ENCODE results near the gene ZNF236. TPM values are rescaled to one million over a fixed set of nuclear protein-coding genes. Genes with fewer than 3 reads are reported as not detected.
"Not testable (repeated sequence)": the region's sequence is repeated elsewhere in the genome, so short reads cannot be mapped to it uniquely, and the experiment has no call there.

The ZNF236 gene
- total RNA-seq, 1 donor from 2014 or later: 27.4 TPM

DNA sequence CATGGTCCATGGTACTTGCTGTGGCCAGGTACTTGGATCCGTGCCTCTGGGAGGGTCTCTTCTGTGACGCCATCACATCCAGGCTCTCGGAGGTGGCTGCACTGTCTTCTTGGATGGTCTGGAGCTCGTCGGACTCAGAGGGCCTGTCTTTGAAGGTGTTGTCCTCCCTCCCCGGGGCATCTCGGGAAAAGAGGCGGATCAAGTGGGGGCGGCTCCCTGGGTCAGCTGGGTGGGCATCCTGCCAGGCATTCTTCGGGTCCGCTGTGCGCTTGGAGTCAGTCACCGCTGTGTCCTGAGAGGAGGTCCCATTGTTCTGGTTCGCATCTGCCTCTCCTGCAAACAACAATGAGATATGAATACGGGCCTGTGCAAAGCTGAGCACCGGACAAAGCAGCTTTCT lies 194.6 kb downstream of the ZNF236 start:
- no peak for ATAC-seq (ENCODE audit: low read depth)
- Mint-ChIP-seq H3K4me1 (peaks cover 6% of the 10 kb centered on the region), H3K9me3 (no peaks in the 10 kb centered on the region), H3K27me3 (no peaks in the 10 kb centered on the region), H3K27ac (no peak overlapping the region), H3K4me3 (no peak overlapping the region), H3K36me3 (ENCODE audit: low read depth) (peaks cover 80% of the 10 kb centered on the region)
- DNase-seq: no peak
- intact Hi-C loops (cut with micrococcal nuclease): no loop called here
- POLR2A ChIA-PET: no interaction called here
- CTCF ChIA-PET: interaction anchor here (0.6 kb wide), 1 partner anchor 63 kb away, joined by 3 read pairs; no protein-coding TSS in a partner anchor
- TF ChIP-seq, protein P1, sequence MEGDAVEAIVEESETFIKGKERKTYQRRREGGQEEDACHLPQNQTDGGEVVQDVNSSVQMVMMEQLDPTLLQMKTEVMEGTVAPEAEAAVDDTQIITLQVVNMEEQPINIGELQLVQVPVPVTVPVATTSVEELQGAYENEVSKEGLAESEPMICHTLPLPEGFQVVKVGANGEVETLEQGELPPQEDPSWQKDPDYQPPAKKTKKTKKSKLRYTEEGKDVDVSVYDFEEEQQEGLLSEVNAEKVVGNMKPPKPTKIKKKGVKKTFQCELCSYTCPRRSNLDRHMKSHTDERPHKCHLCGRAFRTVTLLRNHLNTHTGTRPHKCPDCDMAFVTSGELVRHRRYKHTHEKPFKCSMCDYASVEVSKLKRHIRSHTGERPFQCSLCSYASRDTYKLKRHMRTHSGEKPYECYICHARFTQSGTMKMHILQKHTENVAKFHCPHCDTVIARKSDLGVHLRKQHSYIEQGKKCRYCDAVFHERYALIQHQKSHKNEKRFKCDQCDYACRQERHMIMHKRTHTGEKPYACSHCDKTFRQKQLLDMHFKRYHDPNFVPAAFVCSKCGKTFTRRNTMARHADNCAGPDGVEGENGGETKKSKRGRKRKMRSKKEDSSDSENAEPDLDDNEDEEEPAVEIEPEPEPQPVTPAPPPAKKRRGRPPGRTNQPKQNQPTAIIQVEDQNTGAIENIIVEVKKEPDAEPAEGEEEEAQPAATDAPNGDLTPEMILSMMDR (IDR thresholded peaks at IDR 0.05): no peak

DNA sequence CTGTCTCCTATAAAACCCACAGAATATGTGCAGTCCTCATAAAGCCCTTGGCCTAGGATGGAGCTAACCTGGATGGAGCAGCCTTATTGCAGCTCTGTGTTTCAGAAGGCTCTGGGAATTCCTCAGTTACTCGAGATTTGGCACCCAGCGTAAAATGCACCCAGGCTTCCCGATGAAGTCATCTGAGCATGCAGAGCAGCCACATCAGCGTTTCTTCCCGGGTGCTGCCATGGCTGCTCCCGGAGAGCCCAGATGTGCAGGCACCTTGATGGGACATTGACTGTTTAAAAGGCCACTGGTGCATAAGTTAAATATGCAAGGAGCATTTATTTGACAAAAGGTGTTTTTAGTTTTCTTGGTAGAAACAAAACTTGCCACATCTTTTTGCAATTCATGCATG lies 195.0 kb downstream of the ZNF236 start:
- H3K27ac Mint-ChIP-seq: no peak overlapping the region
- peaks cover 79% of the 10 kb centered on the region for H3K36me3 Mint-ChIP-seq (ENCODE audit: low read depth)
- H3K4me3 Mint-ChIP-seq: no peak overlapping the region
- peaks cover 6% of the 10 kb centered on the region for H3K4me1 Mint-ChIP-seq
- TF ChIP-seq, protein P1 (IDR thresholded peaks at IDR 0.05): no peak
- DNase-seq (no peak), ATAC-seq (ENCODE audit: low read depth) (no peak)
- H3K27me3 Mint-ChIP-seq: no peaks in the 10 kb centered on the region
- no peaks in the 10 kb centered on the region for H3K9me3 Mint-ChIP-seq
- ChIA-PET POLR2A (no interaction called here), CTCF (no interaction called here)
- intact Hi-C loops (cut with micrococcal nuclease): no loop called here

DNA sequence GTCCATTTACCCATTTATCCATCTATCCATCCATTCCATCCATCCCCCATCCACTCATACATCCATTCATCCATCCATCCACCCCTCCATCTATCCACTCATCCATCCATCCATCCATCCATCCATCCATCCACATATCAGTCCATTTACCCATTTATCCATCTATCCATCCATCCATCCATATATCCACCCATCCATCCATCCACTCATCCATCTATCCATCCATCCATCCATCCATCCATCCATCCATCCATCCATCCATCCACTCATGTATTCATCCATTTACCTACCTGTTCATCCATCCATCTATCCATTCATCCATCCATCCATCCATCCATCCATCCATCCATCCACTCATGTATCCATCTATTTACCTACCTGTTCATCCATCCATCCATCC lies 196.3 kb downstream of the ZNF236 start:
- POLR2A ChIA-PET; H3K27ac Mint-ChIP-seq; DNase-seq; H3K27me3 Mint-ChIP-seq; ATAC-seq (ENCODE audit: low read depth); CTCF ChIA-PET; H3K4me1 Mint-ChIP-seq; H3K4me3 Mint-ChIP-seq; H3K9me3 Mint-ChIP-seq; intact Hi-C loops (cut with micrococcal nuclease): not testable (repeated sequence)
- H3K36me3 Mint-ChIP-seq (ENCODE audit: low read depth): peaks cover 76% of the 10 kb centered on the region

DNA sequence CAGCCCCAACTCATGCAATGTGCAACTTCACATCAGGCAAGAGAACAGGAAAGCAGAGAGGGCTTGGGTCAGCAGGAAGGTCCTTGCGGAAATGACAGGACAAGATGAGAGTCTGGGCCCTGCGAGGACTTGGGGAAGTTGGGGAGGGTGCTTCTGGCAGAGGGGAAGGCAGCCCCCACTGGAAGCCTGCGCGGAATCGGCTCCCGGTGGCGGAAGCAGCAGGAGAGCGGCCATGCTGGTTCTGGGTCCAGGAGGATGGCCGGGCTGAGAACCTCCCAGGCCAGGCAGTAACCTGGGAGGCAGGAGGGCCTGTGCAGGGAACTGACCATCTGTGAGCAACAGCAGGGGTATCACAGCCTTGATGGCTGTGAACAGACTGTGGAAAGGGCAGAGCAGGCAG lies 197.3 kb downstream of the ZNF236 start:
- intact Hi-C loops (cut with micrococcal nuclease): no loop called here
- ChIA-PET POLR2A (no interaction called here), CTCF (no interaction called here)
- H3K27ac Mint-ChIP-seq: peak overlapping the region; percentile 50
- DNase-seq: no peak
- peaks cover 2% of the 10 kb centered on the region for H3K4me1 Mint-ChIP-seq
- H3K4me3 Mint-ChIP-seq: no peak overlapping the region
- no peaks in the 10 kb centered on the region for H3K9me3 Mint-ChIP-seq
- no peak for ATAC-seq (ENCODE audit: low read depth)
- H3K27me3 Mint-ChIP-seq: no peaks in the 10 kb centered on the region
- H3K36me3 Mint-ChIP-seq (ENCODE audit: low read depth): peaks cover 74% of the 10 kb centered on the region
- TF ChIP-seq, protein P1 (IDR thresholded peaks at IDR 0.05): no peak

Data from activated B cell treated with CpG ODN at 0.5 μM for 24 hours (primary cell).